NCI-H2227 treated with DMSO at 0.1 percent for 48 hours (cell line): ENCODE measurements around the gene IGSF21.

Experiments
- DNase-seq: peaks from one replicate; lab custom pipeline; 2025; lab: John Stamatoyannopoulos, UW

IGSF21 gene

GRCh38 chr1:18422954-18423353 lies 315.4 kb downstream of the IGSF21 start:
- no peak for DNase-seq

GRCh38 chr1:18426580-18426979 lies 319.0 kb downstream of the IGSF21 start:
- no peak for DNase-seq
